Measurements from ENCODE around the gene GTF3C6. TPM values are rescaled to one million over a fixed set of nuclear protein-coding genes. Genes with fewer than 3 reads are reported as not detected.

The GTF3C6 gene, protein sequence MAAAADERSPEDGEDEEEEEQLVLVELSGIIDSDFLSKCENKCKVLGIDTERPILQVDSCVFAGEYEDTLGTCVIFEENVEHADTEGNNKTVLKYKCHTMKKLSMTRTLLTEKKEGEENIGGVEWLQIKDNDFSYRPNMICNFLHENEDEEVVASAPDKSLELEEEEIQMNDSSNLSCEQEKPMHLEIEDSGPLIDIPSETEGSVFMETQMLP
- 60.9 TPM for polyA plus RNA-seq (2013, experiment 1 of 2)
- polyA plus RNA-seq (2013, experiment 2 of 2), result 79.0 TPM

DNA sequence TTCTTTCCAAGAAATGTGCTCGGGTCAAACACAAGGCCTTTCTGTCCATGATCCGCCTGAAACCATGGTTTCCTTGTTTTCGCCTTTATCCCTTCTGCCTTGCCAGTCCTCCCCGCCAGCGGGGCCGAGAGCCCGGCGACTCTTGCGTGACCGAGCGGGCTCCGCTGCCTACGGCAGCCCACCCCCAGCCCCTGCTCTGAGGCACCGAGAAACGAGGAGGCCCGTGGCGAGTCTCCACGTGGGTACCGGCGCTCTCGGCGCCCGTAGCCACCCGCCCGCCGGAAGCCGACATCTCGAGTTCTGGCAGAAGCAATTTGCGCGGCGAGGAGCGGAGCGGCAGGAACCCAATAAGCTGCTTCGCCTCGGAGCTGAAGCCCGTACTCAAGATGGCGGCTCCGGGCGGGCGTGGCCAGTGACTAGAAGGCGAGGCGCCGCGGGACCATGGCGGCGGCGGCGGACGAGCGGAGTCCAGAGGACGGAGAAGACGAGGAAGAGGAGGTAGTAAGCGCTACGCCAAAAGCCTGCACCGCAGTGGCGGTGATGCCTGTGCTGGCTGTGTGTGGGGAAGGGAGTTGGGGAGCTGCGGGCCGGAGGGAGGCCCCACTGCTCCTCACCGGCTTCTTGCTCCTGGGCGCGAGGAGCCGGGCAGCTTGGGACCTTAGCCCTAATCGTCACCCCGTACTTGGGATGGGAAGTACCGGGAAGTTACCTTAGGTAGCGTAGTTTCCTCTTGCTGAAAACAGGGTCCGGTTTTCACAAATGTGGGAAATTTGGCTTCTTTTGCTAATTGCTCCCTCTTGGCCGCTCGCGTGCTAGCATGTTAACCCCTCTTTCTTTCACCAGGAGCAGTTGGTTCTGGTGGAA is at the start of gene GTF3C6:
Gene GTF3C6 (plus strand): TSS at position 378 of the 864 bp plus-strand sequence. CDS start 64 bp downstream, at position 442.
- H3K4me1 ChIP-seq (ENCODE audit: control insufficient read depth, insufficient read depth, low read length, poor library complexity, severe bottlenecking), result no peaks in the 10 kb centered on the region
- H3K27ac ChIP-seq (ENCODE audit: low read depth, low read length, severe bottlenecking), result peak within 1 kb of the TSS; percentile 96
- H3K4me3 ChIP-seq (ENCODE audit: extremely low read depth, insufficient read depth, low read length, poor library complexity, severe bottlenecking), result peak within 1 kb of the TSS; percentile 80
- no peaks in the 10 kb centered on the region for H3K9me3 ChIP-seq (ENCODE audit: control insufficient read depth, low read length)
- 3 to 4% methylated on average over 39 to 62 of the region's 70 CpGs for WGBS, 2 experiments (ENCODE audit: insufficient coverage in 2 of 2)
- peaks cover 26% of the 10 kb centered on the region for H3K36me3 ChIP-seq (ENCODE audit: control insufficient read depth, insufficient read depth, low read length)

DNA sequence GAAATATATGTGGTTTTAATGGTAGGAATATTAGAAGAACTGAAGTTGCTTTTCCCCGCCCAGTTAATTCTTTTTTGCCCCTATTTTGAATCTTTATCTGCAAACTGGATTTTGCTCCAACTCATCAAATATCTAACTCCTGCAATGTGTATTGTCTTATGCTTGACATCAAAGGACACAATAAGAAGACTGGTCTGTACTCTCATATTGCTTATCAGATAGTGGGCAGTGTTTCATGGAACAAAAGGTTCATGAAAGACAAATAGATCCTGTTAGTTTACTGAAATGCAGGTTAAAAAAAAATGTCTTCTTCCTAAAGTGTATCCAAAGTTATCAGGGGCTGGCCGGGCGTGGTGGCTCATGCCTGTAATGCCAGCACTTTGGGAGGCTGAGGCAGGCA is 27.7 kb upstream of the GTF3C6 start:
- Histone ChIP-seq H3K4me3 (ENCODE audit: extremely low read depth, insufficient read depth, low read length, poor library complexity, severe bottlenecking) (no peak overlapping the region), H3K4me1 (ENCODE audit: control insufficient read depth, insufficient read depth, low read length, poor library complexity, severe bottlenecking) (no peaks in the 10 kb centered on the region), H3K27ac (ENCODE audit: low read depth, low read length, severe bottlenecking) (no peak overlapping the region), H3K36me3 (ENCODE audit: control insufficient read depth, insufficient read depth, low read length) (no peaks in the 10 kb centered on the region), H3K9me3 (ENCODE audit: control insufficient read depth, low read length) (no peaks in the 10 kb centered on the region)
- WGBS, 2 experiments (ENCODE audit: insufficient coverage in 2 of 2), result 71 to 88% methylated on average over 2 of the region's 3 CpGs

DNA sequence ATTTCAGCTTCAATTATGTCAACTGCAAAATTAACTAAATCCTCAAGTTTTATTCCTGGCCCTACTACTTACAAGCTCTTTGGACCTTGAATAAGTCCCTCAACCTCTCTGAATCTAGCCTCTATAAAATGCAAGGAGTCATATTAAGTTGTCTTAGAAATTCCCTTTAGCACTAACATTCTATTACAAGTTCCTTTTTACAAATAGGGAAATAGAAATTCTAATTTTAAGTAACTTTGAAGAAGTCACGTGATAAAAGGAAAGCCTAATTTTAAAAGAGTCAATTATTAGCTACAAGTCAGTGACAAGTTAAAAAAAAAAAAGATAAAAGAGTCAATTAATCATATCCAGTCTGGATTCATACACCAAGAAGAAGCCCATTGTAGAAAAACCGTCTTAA is 24.6 kb upstream of the GTF3C6 start:
- H3K4me1 ChIP-seq (ENCODE audit: control insufficient read depth, insufficient read depth, low read length, poor library complexity, severe bottlenecking), result no peaks in the 10 kb centered on the region
- no peak overlapping the region for H3K4me3 ChIP-seq (ENCODE audit: extremely low read depth, insufficient read depth, low read length, poor library complexity, severe bottlenecking)
- 80% methylated on average over 1 of the region's 2 CpGs; no CpG with 5 or more reads in 1 of the 2 experiments for WGBS, 2 experiments (ENCODE audit: insufficient coverage in 2 of 2)
- peak overlapping the region; percentile 45 for H3K27ac ChIP-seq (ENCODE audit: low read depth, low read length, severe bottlenecking)
- no peaks in the 10 kb centered on the region for H3K9me3 ChIP-seq (ENCODE audit: control insufficient read depth, low read length)
- no peaks in the 10 kb centered on the region for H3K36me3 ChIP-seq (ENCODE audit: control insufficient read depth, insufficient read depth, low read length)

DNA sequence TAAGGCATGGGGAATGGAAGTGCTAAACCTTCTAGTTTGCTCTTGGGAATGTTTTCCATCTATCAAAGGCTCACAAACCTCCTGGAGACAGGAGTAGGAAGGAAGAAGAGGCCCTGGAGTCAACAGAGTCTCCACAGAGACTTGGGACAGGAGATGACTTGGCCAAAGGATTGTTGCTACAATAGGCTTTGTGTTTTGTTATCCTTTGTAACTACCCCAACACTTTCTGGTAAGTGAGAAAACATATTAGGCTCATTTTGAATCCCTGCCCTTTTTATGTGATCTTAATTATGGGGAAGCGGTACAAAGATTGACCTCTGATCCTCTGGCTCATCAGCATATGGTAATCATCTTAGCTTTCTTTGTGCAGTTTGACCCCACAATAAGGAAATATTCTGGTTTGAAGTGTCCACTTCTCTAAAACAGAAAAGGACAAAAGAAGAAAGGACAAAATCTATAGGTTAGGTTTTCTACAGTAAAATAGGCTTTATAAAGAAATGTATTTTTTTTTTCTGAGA is 24.1 kb upstream of the GTF3C6 start:
- Histone ChIP-seq H3K4me1 (ENCODE audit: control insufficient read depth, insufficient read depth, low read length, poor library complexity, severe bottlenecking) (no peaks in the 10 kb centered on the region), H3K36me3 (ENCODE audit: control insufficient read depth, insufficient read depth, low read length) (no peaks in the 10 kb centered on the region), H3K9me3 (ENCODE audit: control insufficient read depth, low read length) (no peaks in the 10 kb centered on the region), H3K4me3 (ENCODE audit: extremely low read depth, insufficient read depth, low read length, poor library complexity, severe bottlenecking) (no peak overlapping the region), H3K27ac (ENCODE audit: low read depth, low read length, severe bottlenecking) (peak overlapping the region; percentile 45)
- 100% methylated on average over 1 of the region's 1 CpG; no CpG with 5 or more reads in 1 of the 2 experiments for WGBS, 2 experiments (ENCODE audit: insufficient coverage in 2 of 2)

DNA sequence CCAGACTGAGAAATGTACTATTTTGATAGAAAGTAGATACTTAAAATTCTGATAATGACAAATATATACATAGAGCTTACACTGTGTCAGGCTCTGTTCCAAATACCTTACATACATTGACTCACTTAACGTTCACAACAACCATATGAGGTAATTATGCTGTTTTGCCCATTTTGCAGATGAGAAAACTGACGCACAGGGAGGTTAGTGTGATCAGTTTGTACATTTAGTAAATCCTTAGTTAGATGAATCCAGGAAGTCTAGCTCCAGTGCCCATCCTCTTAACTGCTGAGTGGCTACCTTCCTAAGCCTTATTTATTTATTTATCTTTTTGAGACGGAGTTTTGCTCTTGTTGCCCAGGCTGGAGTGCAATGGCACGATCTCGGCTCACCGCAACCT is 23.3 kb upstream of the GTF3C6 start:
- H3K4me3 ChIP-seq (ENCODE audit: extremely low read depth, insufficient read depth, low read length, poor library complexity, severe bottlenecking), result no peak overlapping the region
- no peak overlapping the region for H3K27ac ChIP-seq (ENCODE audit: low read depth, low read length, severe bottlenecking)
- no CpG with 5 or more reads among the region's 6 CpGs for WGBS, 2 experiments (ENCODE audit: insufficient coverage in 2 of 2)
- no peaks in the 10 kb centered on the region for H3K4me1 ChIP-seq (ENCODE audit: control insufficient read depth, insufficient read depth, low read length, poor library complexity, severe bottlenecking)
- H3K36me3 ChIP-seq (ENCODE audit: control insufficient read depth, insufficient read depth, low read length), result no peaks in the 10 kb centered on the region
- H3K9me3 ChIP-seq (ENCODE audit: control insufficient read depth, low read length), result no peaks in the 10 kb centered on the region

DNA sequence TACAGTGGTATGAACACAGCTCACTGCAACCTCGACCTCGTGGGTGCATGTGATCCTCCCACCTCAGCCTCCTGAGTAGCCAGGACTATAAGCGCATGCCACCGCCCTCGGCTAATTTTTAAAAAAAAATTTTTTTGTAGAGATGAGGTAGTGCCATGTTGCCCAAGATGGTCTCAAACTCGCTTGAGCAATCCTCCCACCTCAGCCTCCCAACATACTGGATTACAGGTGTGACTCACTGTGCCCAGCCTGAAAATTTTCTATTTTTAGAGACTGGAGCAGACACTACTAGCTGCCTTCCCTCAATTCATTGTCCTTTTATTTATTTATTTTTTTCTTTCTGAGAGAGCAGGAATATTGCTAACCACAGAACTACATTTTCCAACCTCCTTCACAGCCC is 20.3 kb upstream of the GTF3C6 start:
- Histone ChIP-seq H3K27ac (ENCODE audit: low read depth, low read length, severe bottlenecking) (no peak overlapping the region), H3K9me3 (ENCODE audit: control insufficient read depth, low read length) (no peaks in the 10 kb centered on the region), H3K4me3 (ENCODE audit: extremely low read depth, insufficient read depth, low read length, poor library complexity, severe bottlenecking) (no peak overlapping the region), H3K36me3 (ENCODE audit: control insufficient read depth, insufficient read depth, low read length) (no peaks in the 10 kb centered on the region), H3K4me1 (ENCODE audit: control insufficient read depth, insufficient read depth, low read length, poor library complexity, severe bottlenecking) (no peaks in the 10 kb centered on the region)
- WGBS, 2 experiments (ENCODE audit: insufficient coverage in 2 of 2), result 100% methylated on average over 3 of the region's 6 CpGs; no CpG with 5 or more reads in 1 of the 2 experiments

DNA sequence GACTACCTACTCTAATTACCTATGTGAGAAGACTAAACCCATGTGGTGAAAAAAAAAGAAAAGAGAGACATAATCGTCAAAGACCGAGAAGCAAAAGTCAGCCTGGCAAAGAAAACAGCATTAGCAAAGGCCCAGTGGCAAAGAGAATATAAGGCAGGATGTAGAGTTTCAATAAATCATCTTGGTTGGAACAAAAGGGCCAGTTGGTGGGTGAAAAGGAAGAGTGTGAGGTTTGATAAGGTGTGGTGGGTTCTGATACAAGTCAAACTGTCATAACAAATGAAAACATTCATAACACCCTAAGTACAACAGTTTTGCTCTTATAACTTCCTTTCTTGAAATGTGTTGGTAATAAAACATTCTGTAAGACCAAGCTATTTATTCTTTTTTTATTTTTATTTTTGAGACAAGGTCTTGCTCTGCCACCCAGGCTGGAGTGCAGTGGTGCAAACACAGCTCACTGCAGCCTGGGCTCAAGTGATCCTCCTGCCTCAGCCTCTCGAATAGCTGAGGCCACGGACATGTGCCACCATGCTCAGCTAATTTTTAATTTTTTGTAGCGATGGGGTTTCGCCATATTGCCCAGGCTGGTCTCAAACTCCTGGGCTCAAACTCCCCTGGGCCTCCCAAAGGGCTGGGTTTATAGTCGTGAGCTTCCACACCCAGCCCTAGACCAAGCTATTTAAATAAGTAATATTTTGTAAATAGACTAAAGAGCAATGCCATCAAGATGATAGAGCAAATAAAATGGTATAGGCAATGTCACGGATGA is 18.9 kb upstream of the GTF3C6 start:
- 99 to 100% methylated on average over 4 to 6 of the region's 8 CpGs for WGBS, 2 experiments (ENCODE audit: insufficient coverage in 2 of 2)
- H3K36me3 ChIP-seq (ENCODE audit: control insufficient read depth, insufficient read depth, low read length), result no peaks in the 10 kb centered on the region
- no peak overlapping the region for H3K4me3 ChIP-seq (ENCODE audit: extremely low read depth, insufficient read depth, low read length, poor library complexity, severe bottlenecking)
- H3K9me3 ChIP-seq (ENCODE audit: control insufficient read depth, low read length), result no peaks in the 10 kb centered on the region
- no peak overlapping the region for H3K27ac ChIP-seq (ENCODE audit: low read depth, low read length, severe bottlenecking)
- no peaks in the 10 kb centered on the region for H3K4me1 ChIP-seq (ENCODE audit: control insufficient read depth, insufficient read depth, low read length, poor library complexity, severe bottlenecking)

DNA sequence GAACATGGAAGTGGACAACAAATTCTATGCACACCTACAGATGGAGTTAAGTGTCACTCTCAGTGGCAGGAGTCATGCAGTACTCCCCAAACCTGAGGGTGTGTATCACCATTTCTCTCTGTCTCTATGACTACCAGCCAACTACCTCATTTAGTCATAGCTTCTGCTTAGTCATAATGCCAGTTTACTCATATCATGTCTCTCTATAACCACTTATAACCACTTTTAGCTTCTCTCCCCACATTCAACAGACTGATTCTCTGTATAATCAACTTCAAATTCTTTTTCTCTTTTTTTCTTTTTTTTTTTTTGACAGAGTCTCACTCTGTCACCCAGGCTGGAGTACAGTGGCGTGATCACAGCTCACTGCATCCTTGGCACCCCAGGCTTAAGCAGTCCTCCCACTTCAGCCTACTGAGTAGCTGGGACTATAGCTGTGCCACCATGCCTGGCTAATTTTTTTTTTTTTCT is 13.8 kb upstream of the GTF3C6 start:
- Histone ChIP-seq H3K4me3 (ENCODE audit: extremely low read depth, insufficient read depth, low read length, poor library complexity, severe bottlenecking) (no peak overlapping the region), H3K27ac (ENCODE audit: low read depth, low read length, severe bottlenecking) (no peak overlapping the region), H3K9me3 (ENCODE audit: control insufficient read depth, low read length) (no peaks in the 10 kb centered on the region), H3K36me3 (ENCODE audit: control insufficient read depth, insufficient read depth, low read length) (no peaks in the 10 kb centered on the region), H3K4me1 (ENCODE audit: control insufficient read depth, insufficient read depth, low read length, poor library complexity, severe bottlenecking) (no peaks in the 10 kb centered on the region)
- WGBS, 2 experiments (ENCODE audit: insufficient coverage in 2 of 2), result 90 to 100% methylated on average over 1 of the region's 1 CpG

DNA sequence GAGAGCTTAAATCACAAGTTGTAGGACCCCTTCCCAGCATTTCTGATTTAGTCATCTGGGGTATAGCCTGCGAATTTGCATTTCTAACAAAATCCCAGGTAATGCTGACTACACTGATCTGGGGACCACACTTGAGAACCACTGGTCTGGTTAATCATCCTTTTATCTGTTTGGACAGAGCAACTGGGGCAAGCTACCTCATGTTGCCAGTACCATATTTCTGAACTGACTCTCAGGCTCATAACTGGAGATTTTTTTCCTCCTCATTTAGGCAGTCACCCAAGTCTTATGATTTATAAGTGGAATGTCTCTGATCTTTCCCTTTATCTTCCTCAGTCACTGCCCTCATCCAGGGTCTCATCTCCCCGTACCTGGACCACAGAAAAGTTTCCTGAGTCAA is 12.0 kb upstream of the GTF3C6 start:
- no peaks in the 10 kb centered on the region for H3K9me3 ChIP-seq (ENCODE audit: control insufficient read depth, low read length)
- WGBS, 2 experiments (ENCODE audit: insufficient coverage in 2 of 2), result 84 to 89% methylated on average over 2 of the region's 2 CpGs
- H3K36me3 ChIP-seq (ENCODE audit: control insufficient read depth, insufficient read depth, low read length), result no peaks in the 10 kb centered on the region
- no peaks in the 10 kb centered on the region for H3K4me1 ChIP-seq (ENCODE audit: control insufficient read depth, insufficient read depth, low read length, poor library complexity, severe bottlenecking)
- H3K27ac ChIP-seq (ENCODE audit: low read depth, low read length, severe bottlenecking), result no peak overlapping the region
- H3K4me3 ChIP-seq (ENCODE audit: extremely low read depth, insufficient read depth, low read length, poor library complexity, severe bottlenecking), result no peak overlapping the region

DNA sequence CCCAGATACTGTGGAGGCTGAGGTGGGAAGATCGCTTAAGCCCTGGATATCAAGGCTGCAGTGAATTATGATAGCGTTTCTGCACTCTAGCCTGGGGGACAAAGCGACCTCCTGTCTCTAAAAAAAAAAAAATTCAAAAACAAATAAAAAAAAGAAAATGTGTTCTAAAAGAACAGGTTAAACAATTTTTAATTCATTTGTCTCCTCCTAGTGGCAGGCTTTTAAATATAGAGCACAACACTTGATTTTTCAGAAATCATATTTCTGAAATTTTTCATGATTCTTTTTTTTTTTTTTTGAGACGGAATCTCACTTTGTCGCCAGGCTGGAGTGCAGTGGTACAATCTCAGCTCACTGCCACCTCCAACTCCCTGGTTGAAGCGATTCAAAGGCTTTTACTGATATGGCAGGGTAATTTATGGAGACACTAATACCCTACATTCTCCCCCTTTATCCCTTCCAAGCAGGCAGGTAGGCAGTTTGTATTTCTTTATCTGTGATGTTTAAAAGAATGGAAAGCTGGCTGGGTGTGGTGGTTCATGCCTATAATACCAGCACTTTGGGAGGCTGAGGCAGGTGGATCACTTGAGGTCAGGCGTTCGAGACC is 8.7 kb upstream of the GTF3C6 start:
- Histone ChIP-seq H3K36me3 (ENCODE audit: control insufficient read depth, insufficient read depth, low read length) (no peaks in the 10 kb centered on the region), H3K4me3 (ENCODE audit: extremely low read depth, insufficient read depth, low read length, poor library complexity, severe bottlenecking) (no peak overlapping the region), H3K4me1 (ENCODE audit: control insufficient read depth, insufficient read depth, low read length, poor library complexity, severe bottlenecking) (peaks cover 11% of the 10 kb centered on the region), H3K9me3 (ENCODE audit: control insufficient read depth, low read length) (no peaks in the 10 kb centered on the region), H3K27ac (ENCODE audit: low read depth, low read length, severe bottlenecking) (no peak overlapping the region)
- WGBS, 2 experiments (ENCODE audit: insufficient coverage in 2 of 2), result 73 to 100% methylated on average over 2 to 3 of the region's 8 CpGs

Data from mesodermal cell (in vitro differentiated cells).